Activated CD8-positive, alpha-beta T cell treated with anti-CD3 and anti-CD28 coated beads, Interleukin-2, amount 10 ng/mL, durations not matched to agents 7 days and 5 days (primary cell): ENCODE data around the gene CORO6. TPM values are rescaled to one million over a fixed set of nuclear protein-coding genes. Genes with fewer than 3 reads are reported as not detected.
A peak's percentile ranks its signal among the peaks of the same experiment; 100 is the strongest.

Experiments used
- ATAC-seq: fragments of 150-1000 bp; cut with Tn5 transposase; one replicate; pipeline ENCODE4 v1.10.0; 2021; ENCODE audit warnings: moderate library complexity
- CTCF ChIA-PET: fragments of 350-600 bp; sonication (Branson Sonifier 250); formaldehyde crosslinking; loops from one replicate; lab custom pipeline; 2021; ENCODE audit warnings: antibody characterized with exemption; lab: Charles Lee
- POLR2A ChIA-PET: fragments of 350-600 bp; sonication (Branson Sonifier 250); formaldehyde crosslinking; loops from one replicate; lab custom pipeline; 2021; ENCODE audit warnings: antibody characterized with exemption; lab: Charles Lee
- DNase-seq: peaks from one replicate; pipeline ENCODE4 v3.0.0-alpha.2; 2020
- H3K27ac Mint-ChIP-seq: one replicate; pipeline ENCODE4 v1.8.0; 2021; ENCODE audit warnings: mild to moderate bottlenecking, mixed read lengths
- H3K27me3 Mint-ChIP-seq: one replicate; pipeline ENCODE4 v1.8.0; 2021; ENCODE audit warnings: low read depth, mixed read lengths
- H3K36me3 Mint-ChIP-seq: one replicate; pipeline ENCODE4 v1.8.0; 2021; ENCODE audit warnings: low read depth, mixed read lengths
- H3K4me1 Mint-ChIP-seq: one replicate; pipeline ENCODE4 v1.8.0; 2021; ENCODE audit warnings: low read depth, mixed read lengths
- H3K4me3 Mint-ChIP-seq: one replicate; pipeline ENCODE4 v1.8.0; 2021; ENCODE audit warnings: mild to moderate bottlenecking, mixed read lengths
- H3K9me3 Mint-ChIP-seq: one replicate; pipeline ENCODE4 v1.8.0; 2022; ENCODE audit warnings: mixed read lengths; ENCODE audit not compliant: insufficient read depth
- total RNA-seq, 2 experiments: library from RNA; stranded (reverse); gene quantifications; one replicate each; pipeline ENCODE4 v1.2.3, GENCODE V29; 2021

Gene CORO6
- total RNA-seq, 2 experiments from 2014 or later = 6.2 to 6.3 TPM

- Mint-ChIP-seq H3K4me1 (peaks cover 34% of the 10 kb centered on the region), H3K9me3 (no peaks in the 10 kb centered on the region), H3K27ac (peak overlapping the region; percentile 98), H3K4me3 (peak overlapping the region; percentile 94), H3K27me3 (no peaks in the 10 kb centered on the region), H3K36me3 (peaks cover 29% of the 10 kb centered on the region)
- ATAC-seq (peak; percentile 66), DNase-seq (peak; percentile 87)
- POLR2A ChIA-PET = interaction anchor here (0.7 to 4.7 kb wide), 5 partner anchors 9 to 49 kb away, joined by 3 to 26 read pairs (median 4); no protein-coding TSS in a partner anchor
- CTCF ChIA-PET = interaction anchor here (0.8 to 10.9 kb wide), 10 partner anchors 11 to 444 kb away, joined by 3 to 99 read pairs (median 5); partner anchors contain the start of gene ANKRD13B
These were observed 55.0 kb downstream of the CORO6 start for GRCh38 chr17:29567554-29568330.

DNA sequence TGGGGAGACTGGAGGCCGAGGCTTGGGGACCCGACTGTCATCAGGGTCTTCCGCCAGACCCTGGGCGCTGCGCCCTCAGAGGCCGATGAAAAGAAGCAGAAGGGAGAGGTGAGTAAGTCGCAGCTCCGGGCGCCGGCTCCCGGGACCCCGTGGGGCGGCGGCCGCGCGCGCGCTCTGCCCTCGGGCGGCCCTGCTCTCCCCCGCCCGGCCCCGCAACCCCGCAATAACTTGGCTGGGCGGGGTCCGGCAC is 55.5 kb downstream of the CORO6 start:
- Mint-ChIP-seq H3K9me3 (no peaks in the 10 kb centered on the region), H3K36me3 (peaks cover 34% of the 10 kb centered on the region), H3K4me1 (peaks cover 40% of the 10 kb centered on the region), H3K4me3 (peak overlapping the region; percentile 96), H3K27ac (peak overlapping the region; percentile 98), H3K27me3 (no peaks in the 10 kb centered on the region)
- POLR2A ChIA-PET = interaction anchor here (0.9 to 4.7 kb wide), 4 partner anchors 9 to 49 kb away, joined by 3 to 26 read pairs (median 4); no protein-coding TSS in a partner anchor
- CTCF ChIA-PET = interaction anchor here (0.8 to 10.9 kb wide), 11 partner anchors 13 to 443 kb away, joined by 3 to 99 read pairs (median 4); partner anchors contain the start of gene ANKRD13B
- DNase-seq = no peak
- peak; percentile 7 for ATAC-seq

GRCh38 chr17:29566473-29567303 is 56.0 kb downstream of the CORO6 start, which contains the start of gene ABHD15:
Gene ABHD15, minus strand, starts transcription at chr17:29567037. Its CDS starts 71 bp downstream, at chr17:29566966.
- H3K4me1 Mint-ChIP-seq = peaks cover 45% of the 10 kb centered on the region
- no peaks in the 10 kb centered on the region for H3K27me3 Mint-ChIP-seq
- DNase-seq = peak; percentile 72
- ChIA-PET POLR2A (interaction anchor here (1.0 to 4.7 kb wide), 4 partner anchors 11 to 50 kb away, joined by 3 to 26 read pairs (median 6); no protein-coding TSS in a partner anchor), CTCF (interaction anchor here (0.8 to 10.9 kb wide), 13 partner anchors 14 to 443 kb away, joined by 3 to 99 read pairs (median 4); partner anchors contain the start of gene ANKRD13B)
- ATAC-seq = peak; percentile 43
- peaks cover 40% of the 10 kb centered on the region for H3K36me3 Mint-ChIP-seq
- H3K9me3 Mint-ChIP-seq = no peaks in the 10 kb centered on the region
- H3K27ac Mint-ChIP-seq = peak within 1 kb of the TSS; percentile 98
- H3K4me3 Mint-ChIP-seq = peak within 1 kb of the TSS; percentile 96

GRCh38 chr17:29565643-29566472 is 56.9 kb downstream of the CORO6 start:
- Mint-ChIP-seq H3K36me3 (peaks cover 43% of the 10 kb centered on the region), H3K27ac (peak overlapping the region; percentile 97), H3K4me1 (peaks cover 46% of the 10 kb centered on the region), H3K9me3 (no peaks in the 10 kb centered on the region), H3K4me3 (peak overlapping the region; percentile 96), H3K27me3 (no peaks in the 10 kb centered on the region)
- CTCF ChIA-PET = interaction anchor here (1.1 to 10.9 kb wide), 9 partner anchors 9 to 275 kb away, joined by 3 to 99 read pairs (median 4); partner anchors contain the start of gene ANKRD13B
- DNase-seq = peak; percentile 77
- peak; percentile 32 for ATAC-seq
- POLR2A ChIA-PET = interaction anchor here (3.2 to 4.7 kb wide), 2 partner anchors 10 to 51 kb away, joined by 9 to 26 read pairs; no protein-coding TSS in a partner anchor

Other genes with a start within 250 kb of the CORO6 start
- 10 to 100 TPM; 51.7 to 53.0 TPM for gene TAOK1, start 232.5 kb downstream of the CORO6 start, total RNA-seq
- gene ABHD15, start 55.9 kb downstream of the CORO6 start, total RNA-seq = 10 to 100 TPM; 21.1 to 21.7 TPM
- 10 to 100 TPM; 96.7 to 97.9 TPM for gene TP53I13, start 54.2 kb downstream of the CORO6 start, total RNA-seq
- 10 to 100 TPM; 72.7 to 75.1 TPM for gene GIT1, start 33.3 kb downstream of the CORO6 start, total RNA-seq
- 10 to 100 TPM; 11.2 to 12.5 TPM for gene ANKRD13B, start 29.8 kb downstream of the CORO6 start, total RNA-seq